Middle frontal gyrus (tissue), 1 donor: ENCODE data around the gene SOBP.

ENCODE experiments used
- DNase-seq: peaks from one replicate; pipeline ENCODE4 v3.0.0-alpha.2; 2015; ENCODE audit warnings: low spot score; ENCODE audit errors: extremely low spot score

The SOBP gene

DNA sequence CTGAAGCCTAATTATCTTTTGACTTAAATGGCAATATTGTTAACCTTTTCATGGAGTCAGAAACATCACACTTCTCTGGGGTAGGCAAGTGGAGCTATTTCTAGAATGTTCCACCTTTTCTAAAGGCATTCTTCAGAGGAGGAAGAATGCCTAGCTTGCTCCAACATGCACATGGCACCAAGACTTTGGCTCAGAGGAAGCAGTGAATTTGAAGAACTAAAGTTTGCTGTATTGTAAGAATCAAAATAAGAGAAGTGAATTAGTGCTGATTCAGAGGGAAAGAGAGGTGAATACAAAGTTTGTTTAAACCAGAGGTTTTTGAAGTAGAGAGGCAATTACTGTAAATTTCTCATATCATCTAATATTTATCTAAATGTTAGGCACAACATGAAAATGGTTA lies 92.2 kb downstream of the SOBP start:
- no peak for DNase-seq

DNA sequence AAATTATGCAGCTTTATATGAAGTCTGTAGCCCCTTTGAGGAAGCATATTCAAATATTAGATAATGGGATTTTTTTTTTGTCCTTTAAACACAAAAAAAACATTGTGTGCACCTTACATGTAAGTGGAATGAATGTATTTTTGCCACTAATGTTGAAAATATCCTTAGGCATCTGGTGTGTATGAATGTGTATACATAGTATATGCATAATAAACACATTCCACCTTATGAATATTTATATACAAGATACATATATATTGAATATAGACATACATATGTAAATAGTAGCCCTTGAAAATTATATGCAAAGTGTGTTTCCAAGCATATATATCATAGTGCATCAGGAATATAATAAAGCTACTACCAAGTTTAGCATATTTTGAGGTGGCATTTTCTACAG lies 94.8 kb downstream of the SOBP start:
- no peak for DNase-seq

DNA sequence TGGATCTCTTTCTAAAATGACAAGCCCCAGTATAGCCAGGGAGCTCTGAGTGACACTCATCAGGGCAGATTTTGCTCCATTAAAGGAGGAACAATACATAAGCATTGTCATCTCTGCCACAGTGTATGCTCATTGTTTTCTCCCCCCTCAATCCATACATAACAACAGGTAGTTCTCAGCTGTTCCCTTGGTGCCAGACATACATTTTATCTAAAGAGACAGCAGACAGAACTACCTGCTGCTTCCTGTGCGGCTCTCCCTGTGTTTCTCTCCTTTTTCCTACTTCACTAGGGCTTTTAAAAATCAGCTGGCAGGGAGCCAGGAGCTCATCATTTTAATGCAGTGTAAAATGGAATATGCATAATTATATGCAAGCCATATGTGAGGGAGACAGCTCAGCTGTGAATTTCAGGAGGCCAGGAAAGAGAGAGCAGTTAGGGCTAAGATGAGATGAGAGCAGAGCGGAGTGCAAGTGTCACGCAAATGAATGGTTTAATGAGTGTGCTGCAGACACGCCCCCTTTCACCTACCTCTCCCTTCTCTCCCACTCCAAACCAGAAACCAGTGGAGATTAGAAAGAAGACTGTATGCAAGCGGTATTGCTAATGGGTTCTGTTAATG lies 96.0 kb downstream of the SOBP start:
- peak; percentile 33 for DNase-seq

DNA sequence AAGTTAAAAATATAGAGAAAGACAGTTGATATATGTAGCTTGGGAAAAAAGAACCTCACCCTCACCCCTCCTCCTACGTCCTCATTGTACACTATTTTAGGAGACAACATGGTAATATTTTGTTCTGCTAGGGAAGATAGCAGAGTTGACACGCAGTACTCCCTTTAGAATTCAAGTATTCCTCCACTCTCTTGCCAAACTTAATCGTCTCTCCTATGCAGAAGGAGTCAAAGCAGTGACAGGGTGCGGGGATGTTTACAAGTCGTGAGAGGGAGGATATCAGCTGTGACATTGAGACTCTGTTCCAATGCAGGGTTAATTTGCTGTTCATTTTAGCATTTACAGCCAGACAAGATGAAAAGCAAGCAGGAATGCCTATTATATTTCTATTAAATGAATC lies 97.5 kb downstream of the SOBP start:
- DNase-seq, result no peak

DNA sequence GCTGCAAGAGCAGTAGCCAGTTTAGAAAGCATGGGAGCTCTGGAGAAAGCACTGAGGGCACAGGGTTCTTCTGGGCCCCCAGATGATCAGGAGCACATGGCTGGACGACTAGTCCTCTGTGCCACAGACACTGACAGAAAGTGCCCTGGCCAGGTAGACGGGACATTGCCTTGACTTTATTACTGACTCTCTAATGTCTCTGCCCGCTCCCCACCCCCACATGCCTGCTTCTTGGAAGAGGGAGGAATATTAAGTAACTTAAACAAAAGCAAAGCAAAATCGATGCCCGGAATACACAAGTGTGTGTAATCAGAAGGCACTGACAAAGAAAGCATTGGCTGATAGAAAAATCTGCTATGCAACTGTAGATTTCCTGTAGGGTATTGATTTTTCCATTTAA lies 99.3 kb downstream of the SOBP start:
- no peak for DNase-seq

DNA sequence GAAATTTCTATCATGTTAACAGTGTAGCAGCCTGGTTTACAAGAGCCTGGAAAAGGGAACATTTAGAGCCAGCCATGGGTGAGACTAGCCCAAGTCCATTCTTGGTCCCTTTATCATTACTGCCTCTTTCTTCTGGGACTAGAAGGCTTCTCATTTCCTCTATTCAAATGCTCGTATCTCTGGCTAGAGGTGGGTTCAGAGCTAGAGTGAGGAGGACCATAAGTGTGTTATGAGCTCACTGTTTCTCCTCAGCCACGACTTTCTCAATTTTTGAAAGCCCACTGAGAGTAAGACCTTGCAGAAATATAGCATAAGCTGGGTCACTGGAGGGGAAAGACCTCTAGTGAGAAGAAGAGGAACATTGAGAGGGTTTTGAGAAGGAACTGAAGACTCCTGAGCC lies 100.0 kb downstream of the SOBP start:
- no peak for DNase-seq

DNA sequence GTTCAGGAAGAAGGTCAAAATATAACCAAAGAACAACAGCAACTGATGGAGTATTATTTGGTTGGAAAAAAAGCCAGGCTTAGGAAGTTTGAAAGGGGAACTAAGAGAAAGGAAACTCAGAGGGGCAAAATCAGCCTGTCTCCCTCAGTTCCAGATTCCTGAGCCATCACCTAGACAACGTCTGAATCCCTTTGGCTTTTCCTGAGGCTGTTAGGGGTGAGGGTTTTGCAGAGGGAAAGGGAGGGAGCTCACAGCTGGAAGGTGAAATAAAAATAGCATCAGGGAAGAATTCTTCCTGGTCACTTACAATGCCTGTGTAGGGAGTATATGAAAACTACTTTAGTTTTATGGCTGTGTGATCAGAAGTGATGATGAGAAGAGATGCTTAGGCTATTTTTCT lies 100.5 kb downstream of the SOBP start:
- DNase-seq, result no peak

DNA sequence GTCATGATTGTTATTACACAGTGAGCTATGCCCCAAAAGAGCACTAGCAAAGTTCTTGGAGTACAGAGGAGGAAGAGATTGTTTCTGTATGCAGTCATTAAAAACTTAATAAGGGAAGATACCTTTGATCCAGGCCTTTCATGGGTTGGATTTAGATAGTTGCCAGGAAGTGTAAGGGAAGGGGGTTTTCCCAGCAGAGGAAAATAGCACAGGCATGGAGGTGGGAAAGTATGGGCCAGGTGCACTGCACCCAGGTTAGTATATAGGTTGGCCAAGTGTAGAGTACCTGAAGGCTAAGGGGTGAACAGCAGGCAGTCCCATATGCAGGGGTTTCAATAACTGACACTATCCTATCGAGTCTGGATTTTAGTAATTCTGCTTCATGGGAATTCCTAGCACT lies 101.4 kb downstream of the SOBP start:
- no peak for DNase-seq

DNA sequence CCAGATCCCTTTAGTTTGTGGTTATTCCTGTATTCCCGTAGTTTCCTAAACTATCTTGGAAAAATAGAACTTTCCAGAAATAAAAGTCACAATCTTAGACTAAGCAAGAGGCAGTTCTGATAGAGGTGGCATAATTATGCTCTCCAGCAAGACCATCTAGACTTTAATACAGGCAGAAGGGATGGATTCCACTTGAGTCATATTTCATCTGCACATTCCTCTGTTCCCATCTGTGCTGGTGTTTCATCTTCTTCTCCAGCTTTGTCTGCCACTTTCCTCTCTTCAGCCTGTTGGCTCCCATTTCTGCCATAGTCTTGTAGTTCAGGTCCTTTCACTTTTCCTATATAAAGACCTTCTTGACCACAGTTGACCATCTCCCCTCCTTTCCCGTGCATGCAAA lies 102.9 kb downstream of the SOBP start:
- DNase-seq, result no peak

DNA sequence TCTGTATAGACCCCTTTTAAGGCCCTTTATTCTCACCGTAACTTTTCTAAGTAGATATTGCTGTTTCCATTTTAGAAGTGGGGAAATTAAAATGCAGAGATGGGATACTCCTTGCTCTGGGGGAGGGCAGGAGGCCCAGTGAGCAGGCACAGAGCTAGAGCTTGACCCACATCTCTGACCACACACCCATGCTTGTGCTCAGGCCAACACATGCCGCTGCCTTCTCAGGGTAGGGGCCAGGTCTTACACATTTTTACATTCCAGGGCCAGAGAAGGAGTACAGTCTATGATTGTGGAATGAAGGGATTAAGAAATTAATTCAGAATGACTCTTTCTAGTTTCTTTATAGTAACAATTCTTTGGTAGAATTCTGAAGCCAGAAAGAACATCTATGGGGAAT lies 104.8 kb downstream of the SOBP start:
- no peak for DNase-seq

DNA sequence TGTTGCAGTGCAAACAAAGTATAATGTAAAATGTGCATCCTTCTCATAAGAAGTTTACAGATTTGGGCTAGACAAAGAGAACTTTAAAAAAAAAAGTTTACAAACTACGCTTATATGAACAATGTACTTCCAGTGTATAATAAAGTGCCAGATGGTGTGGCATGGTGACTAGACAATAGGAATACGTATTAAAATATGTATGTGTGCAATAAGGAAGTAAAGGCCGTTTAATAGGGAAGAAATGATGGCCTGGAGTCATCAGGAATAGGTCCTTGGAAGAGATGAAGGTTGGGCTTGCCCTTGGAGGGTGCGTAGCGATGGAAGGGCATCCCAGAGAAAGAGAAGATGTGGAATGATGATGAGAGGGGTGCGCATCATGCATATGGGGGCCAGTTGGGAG lies 108.2 kb downstream of the SOBP start:
- no peak for DNase-seq

DNA sequence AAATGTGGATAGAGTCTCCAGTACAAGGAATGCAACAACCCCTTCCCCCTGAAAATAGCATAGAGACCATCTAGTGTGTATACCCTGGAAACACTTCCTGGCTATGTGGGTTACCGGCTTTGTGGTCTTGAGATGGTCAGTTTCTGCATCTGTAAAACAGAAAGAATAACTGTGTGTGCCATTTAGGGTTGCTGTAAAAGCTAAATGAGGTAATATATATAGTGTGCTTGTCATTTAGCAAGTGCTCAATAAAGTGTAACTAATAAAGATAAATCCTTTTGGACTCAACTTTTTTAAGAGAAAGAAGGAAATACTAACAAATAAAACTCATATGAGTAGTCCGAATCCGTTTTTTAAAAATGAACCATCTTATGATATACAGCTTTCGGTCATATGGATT lies 109.1 kb downstream of the SOBP start:
- DNase-seq, result no peak

DNA sequence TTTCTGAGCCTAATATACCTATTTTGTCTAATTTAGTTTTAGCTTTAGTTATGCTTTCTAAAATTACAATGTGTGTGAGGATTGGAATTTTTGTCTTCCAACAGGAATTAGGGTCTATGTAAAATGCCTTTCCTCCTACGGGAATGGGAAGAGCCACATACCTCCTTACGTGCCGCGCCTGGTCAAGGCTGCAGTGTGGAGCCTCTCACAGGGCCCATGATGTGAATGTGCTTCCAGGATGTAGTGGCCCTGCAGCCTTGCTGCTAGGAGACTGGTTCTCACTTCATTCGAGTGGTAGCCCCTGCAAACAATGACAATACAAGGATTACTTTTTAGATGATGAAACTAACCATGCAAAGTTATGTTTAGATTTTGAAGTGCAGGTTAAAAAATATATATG lies 110.2 kb downstream of the SOBP start:
- no peak for DNase-seq

DNA sequence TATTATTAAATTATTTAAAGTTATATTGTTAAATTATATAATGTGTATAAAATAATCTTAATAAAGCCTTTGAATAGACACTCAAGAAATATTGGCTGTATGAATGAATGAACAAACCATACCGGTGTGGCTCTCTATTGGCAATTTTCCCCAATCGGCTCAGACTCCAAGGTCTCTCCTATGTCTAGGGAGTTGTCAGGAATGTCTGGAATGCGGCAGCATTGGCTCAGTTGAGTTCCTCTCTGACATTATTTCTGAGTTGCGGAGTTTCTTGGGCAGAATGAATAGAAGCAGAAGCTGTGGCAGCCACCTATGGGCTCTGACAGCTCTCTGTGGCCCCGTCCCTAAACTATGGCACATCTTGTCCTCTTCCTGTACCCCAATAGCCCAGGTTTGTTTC lies 111.0 kb downstream of the SOBP start:
- DNase-seq, result no peak

DNA sequence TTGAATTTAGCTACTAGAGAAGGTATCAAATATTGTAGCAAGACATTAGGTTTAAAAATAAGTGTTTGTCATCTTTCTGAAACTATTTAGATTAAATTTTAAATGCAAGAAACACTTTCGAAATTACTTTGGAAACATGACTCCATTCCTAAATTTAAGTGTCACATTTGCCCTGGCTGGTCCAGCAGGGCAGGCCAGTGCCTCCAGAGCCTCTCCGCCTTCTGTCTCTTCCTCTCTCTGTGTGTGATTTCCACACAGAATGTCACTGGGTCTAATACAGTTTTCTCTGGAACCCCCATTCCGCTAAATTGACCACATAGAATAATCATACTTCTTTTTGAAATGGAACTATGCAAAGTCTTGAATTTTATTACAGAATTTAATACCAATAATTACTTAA lies 111.5 kb downstream of the SOBP start:
- no peak for DNase-seq

DNA sequence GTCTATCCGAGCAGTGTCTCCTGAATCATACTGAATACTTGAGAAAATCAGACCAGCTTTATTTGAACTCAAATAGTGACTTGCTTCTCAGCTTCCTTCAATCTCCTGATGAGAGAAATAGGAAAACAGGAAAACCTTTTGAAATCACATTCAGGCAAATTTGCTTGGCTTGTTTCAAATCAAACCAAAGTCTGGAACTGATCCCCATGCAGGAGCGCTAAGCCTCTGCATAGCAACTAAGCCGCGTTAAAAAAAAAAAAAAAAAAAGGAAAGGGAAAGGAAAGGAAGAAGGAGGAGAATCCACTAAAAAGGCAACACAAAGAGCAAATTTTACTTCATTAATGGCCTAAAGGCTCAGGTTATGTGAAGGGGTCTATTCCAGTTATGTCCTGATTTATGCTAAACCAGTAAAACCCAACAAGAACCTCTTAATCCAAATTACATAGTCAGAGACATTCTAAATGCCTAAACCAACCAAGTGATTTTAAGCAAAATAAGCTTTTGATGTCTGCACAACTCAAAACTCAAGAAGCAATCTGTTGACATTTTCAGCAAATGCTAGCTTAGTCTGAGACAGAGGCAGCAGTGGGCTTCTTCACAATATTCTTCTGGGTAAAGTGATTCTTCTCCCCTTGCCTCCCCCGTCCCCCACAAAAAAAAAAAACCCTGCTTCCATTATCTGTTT lies 112.5 kb downstream of the SOBP start:
- no peak for DNase-seq

DNA sequence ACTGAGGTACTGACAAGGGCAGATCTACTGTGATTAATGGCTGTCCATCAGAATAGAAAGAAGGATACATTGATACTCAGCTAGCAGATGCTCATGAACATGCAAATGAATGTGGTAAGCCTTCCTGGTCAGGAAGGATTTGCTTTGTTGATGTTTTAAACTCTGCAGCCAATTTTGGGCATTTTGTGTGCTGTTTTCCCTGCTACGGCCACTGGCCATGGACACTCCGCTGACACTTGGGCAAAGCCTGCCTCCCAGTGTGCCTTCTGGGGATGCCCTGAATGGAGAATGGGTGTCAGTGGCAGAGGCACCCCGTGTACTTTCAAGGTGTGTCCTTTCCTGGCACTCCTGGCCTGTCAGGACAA lies 113.1 kb downstream of the SOBP start:
- no peak for DNase-seq

DNA sequence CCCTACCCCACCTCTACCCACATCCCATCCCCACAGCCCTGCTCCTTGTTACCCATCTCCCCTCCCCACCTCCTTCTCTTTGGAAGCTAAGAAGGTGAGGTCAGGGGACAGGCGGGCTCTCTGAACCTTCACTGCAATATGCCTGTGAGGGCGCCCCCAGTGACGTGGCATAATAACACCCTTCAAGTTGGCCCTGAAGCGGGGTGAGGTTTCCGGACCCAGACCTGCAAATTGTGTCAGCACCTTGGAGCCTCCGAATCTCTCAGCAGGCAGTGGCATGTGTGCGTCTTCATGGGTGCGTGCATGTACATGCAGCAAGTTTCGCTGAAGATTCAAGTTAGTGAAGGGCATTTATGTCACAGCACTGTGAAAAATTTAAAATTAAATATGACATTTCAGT lies 114.6 kb downstream of the SOBP start:
- DNase-seq, result no peak

DNA sequence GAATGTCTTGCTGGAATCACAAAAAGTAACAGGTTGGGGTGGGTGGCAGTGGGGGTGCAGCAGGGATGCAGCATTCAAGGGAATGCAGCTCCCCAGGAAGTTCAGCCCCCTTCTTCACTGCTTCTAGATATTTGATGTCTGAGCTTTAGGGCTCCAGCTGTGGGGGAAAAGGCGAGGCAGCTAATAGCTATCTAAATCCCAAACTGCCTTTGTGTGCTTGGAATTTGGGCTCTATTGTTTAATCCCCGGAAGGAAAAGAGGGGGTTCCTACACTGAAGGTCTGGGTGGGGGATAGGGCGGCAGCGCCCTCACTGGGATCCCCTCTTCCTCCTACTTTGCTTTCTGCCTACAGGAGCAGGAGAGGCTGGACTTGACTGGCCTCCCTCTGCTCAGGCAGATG lies 116.5 kb downstream of the SOBP start:
- no peak for DNase-seq

DNA sequence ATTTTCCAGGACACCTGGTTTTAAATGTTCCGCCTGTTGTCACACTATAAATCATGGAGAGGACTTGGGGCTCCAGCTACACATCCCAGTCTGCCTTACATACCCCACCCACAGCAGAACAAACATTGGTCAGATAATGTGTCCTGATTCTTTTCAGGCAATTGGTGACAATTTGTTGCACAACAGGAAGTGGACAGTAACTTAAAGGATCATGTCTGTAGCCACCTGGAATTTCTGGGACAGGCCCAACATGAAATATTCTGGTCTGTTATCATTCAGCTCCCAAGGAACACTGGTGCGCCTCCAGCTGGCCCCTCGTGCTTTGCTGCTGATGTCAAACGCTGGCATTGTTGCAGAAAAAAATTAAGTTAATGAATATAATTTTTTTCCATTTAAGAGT lies 117.2 kb downstream of the SOBP start:
- DNase-seq, result no peak

DNA sequence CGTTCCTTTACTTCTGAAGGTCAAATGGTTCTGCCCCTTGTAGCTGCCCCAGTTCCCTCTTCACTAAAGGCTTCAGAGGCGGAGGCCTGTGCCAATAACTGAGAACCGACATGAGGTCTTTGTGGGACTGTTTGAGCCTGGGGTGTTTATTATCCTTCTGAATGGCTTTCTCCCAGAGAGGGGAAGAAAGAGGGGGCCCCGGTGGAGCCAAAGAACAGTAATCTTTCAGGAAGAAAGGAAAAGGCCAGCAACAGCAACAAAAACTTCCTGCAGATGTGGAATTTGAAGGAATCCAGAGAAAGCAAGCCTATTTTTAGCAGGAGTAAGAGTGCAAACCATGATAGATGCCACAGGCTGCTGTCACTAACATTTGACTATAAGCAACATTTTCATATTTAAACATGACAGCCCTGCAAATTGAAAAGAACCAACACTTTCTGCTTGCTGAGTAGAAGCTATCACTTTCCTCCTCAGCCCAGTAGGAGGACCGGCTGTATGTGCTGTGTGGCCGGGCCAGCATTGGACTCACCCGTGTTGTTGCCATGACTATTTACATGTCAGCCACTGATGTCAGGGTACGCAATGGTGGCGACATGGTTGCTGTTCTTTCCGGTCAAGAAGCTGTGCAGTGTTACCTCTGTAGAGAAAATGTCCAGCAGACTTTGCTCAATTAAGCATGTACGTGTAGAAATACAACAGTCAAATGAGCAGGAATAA lies 121.3 kb downstream of the SOBP start:
- DNase-seq, result no peak

DNA sequence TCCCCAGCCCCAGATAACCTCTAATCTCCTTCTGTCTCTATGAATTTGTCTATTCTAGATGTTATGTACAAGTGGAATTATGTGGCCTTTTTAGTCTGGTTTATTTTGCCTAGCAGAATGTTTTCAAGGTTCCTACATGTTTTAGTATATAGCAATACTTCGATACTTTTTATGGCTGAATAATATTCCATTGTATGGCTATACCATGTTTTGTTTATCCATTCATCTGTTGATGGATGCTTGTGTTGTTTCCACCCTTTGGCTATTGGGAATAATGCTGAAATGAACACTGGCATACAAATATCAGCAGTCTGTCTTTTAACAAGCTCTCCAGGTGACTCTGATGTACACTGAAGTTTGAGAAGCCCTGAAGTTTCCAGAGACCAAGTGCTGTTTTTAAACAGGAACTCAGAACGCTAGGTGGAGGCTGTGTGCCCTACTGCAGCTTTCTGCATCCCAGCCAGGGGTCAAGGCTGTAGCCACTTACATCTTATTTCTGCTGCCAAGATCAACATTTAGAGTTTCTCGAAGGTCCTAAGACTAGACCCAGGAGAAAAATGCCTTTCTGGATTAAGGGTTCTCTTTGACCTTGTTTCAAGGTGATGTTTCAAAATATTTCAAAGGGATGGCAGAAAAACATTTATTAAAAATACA lies 123.0 kb downstream of the SOBP start:
- no peak for DNase-seq
